Brain microvascular endothelial cell (primary cell): Measurements from ENCODE around the gene KRT33A.

ENCODE experiments used
- DNase-seq: peaks from one replicate; pipeline ENCODE4 v3.0.0-alpha.2; 2020
- H3K27ac ChIP-seq: fragments of 250-450 bp; sonication (Bioruptor Pico); 2 replicates; pipeline ENCODE4 v1.5.1; 2020; ENCODE audit warnings: mild to moderate bottlenecking, moderate library complexity
- H3K27me3 ChIP-seq: fragments of 250-450 bp; sonication (Bioruptor Pico); replicated peaks from 2 replicates; pipeline ENCODE4 v1.5.1; 2020; ENCODE audit warnings: mild to moderate bottlenecking
- H3K36me3 ChIP-seq: fragments of 250-450 bp; sonication (Bioruptor Pico); replicated peaks from 2 replicates; pipeline ENCODE4 v1.5.1; 2020; ENCODE audit warnings: mild to moderate bottlenecking
- H3K4me3 ChIP-seq: 2 replicates; pipeline ENCODE4 v1.5.1; 2011; ENCODE audit warnings: low read depth, mild to moderate bottlenecking, control low read depth, low read length, moderate library complexity
- CTCF ChIP-seq: IDR thresholded peaks from 2 replicates; pipeline ENCODE4 v1.5.1; 2011; ENCODE audit warnings: low read depth, mild to moderate bottlenecking, moderate library complexity, low read length, control low read depth, inconsistent platforms; ENCODE audit errors: missing control alignments
- in situ Hi-C: cut with HindIII; loops from 2 replicates; pipeline ENCODE4 v1.10.0; 2017; ENCODE audit warnings: low sequenced_read_pairs, low pct_ligation_motif_present

KRT33A gene

GRCh38 chr17:41393826-41394225 lies 43.2 kb upstream of the KRT33A start:
- no peak for DNase-seq
- H3K4me3 ChIP-seq, result no peak overlapping the region
- in situ Hi-C loops, result no loop called here
- no peak overlapping the region for H3K27ac ChIP-seq
- no peaks in the 10 kb centered on the region for H3K27me3 ChIP-seq
- no peaks in the 10 kb centered on the region for H3K36me3 ChIP-seq
- no peak for TF ChIP-seq CTCF

- in situ Hi-C loops, result no loop called here
- Histone ChIP-seq H3K27me3 (no peaks in the 10 kb centered on the region), H3K27ac (no peak overlapping the region), H3K36me3 (no peaks in the 10 kb centered on the region), H3K4me3 (no peak overlapping the region)
- DNase-seq, result no peak
- no peak for TF ChIP-seq CTCF
Observed at GRCh38 chr17:41393294-41393693, 42.7 kb upstream of the KRT33A start.

- Histone ChIP-seq H3K27me3 (no peaks in the 10 kb centered on the region), H3K27ac (no peak overlapping the region)
- in situ Hi-C loops, result no loop called here
Observed at GRCh38 chr17:41392278-41392677, 41.6 kb upstream of the KRT33A start.

GRCh38 chr17:41391535-41391934 lies 40.9 kb upstream of the KRT33A start:
- no peaks in the 10 kb centered on the region for H3K27me3 ChIP-seq
- no peak for DNase-seq
- in situ Hi-C loops, result no loop called here
- no peak overlapping the region for H3K27ac ChIP-seq
- no peaks in the 10 kb centered on the region for H3K36me3 ChIP-seq
- no peak overlapping the region for H3K4me3 ChIP-seq
- TF ChIP-seq CTCF, result no peak

More at GRCh38 chr17:41392278-41392677, 41.6 kb upstream of the KRT33A start:
- Histone ChIP-seq H3K36me3 (no peaks in the 10 kb centered on the region), H3K4me3 (no peak overlapping the region)
- no peak for DNase-seq
- TF ChIP-seq CTCF, result no peak

GRCh38 chr17:41390411-41390938 lies 39.8 kb upstream of the KRT33A start:
- no peak for DNase-seq
- in situ Hi-C loops, result no loop called here
- no peaks in the 10 kb centered on the region for H3K36me3 ChIP-seq
- H3K27ac ChIP-seq, result no peak overlapping the region
- no peaks in the 10 kb centered on the region for H3K27me3 ChIP-seq
- TF ChIP-seq CTCF, result no peak
- H3K4me3 ChIP-seq, result no peak overlapping the region

GRCh38 chr17:41387670-41388069 lies 37.0 kb upstream of the KRT33A start:
- Histone ChIP-seq H3K36me3 (no peaks in the 10 kb centered on the region), H3K27me3 (no peaks in the 10 kb centered on the region), H3K27ac (no peak overlapping the region), H3K4me3 (no peak overlapping the region)
- in situ Hi-C loops, result no loop called here
- no peak for TF ChIP-seq CTCF
- no peak for DNase-seq
